ACC112 (cell line): ENCODE data around the gene CYP2A6.

Source experiments
- H2AFZ ChIP-seq: fragments of 200-600 bp; sonication (generic); one replicate; pipeline ENCODE4 v1.6.0; 2017; ENCODE audit warnings: antibody characterized with exemption, low read length; ENCODE audit not compliant: unreplicated experiment
- H3K27ac ChIP-seq: fragments of 200-600 bp; sonication (generic); 2 replicates; pipeline ENCODE4 v1.5.1; 2014; ENCODE audit warnings: low read depth, mild to moderate bottlenecking, antibody characterized with exemption, low read length, moderate library complexity
- H3K27me3 ChIP-seq: fragments of 200-600 bp; sonication (generic); 2 replicates; pipeline ENCODE4 v1.6.1; 2014; ENCODE audit warnings: mild to moderate bottlenecking, antibody characterized with exemption, low read length, moderate library complexity, mixed read lengths; ENCODE audit not compliant: insufficient read depth
- H3K36me3 ChIP-seq: fragments of 200-600 bp; sonication (generic); 2 replicates; pipeline ENCODE4 v1.6.1; 2016; ENCODE audit warnings: mild to moderate bottlenecking, antibody characterized with exemption, low read length, moderate library complexity, mixed read lengths; ENCODE audit not compliant: insufficient read depth
- H3K4me1 ChIP-seq: fragments of 200-600 bp; sonication (generic); one replicate; pipeline ENCODE4 v1.6.1; 2016; ENCODE audit warnings: low read length, mixed read lengths; ENCODE audit not compliant: insufficient read depth, unreplicated experiment, control insufficient read depth
- H3K4me3 ChIP-seq: fragments of 200-600 bp; sonication (generic); 2 replicates; pipeline ENCODE4 v1.5.1; 2014; ENCODE audit warnings: mild to moderate bottlenecking, low read depth, low read length
- H3K79me2 ChIP-seq: fragments of 200-600 bp; sonication (generic); one replicate; pipeline ENCODE4 v1.6.0; 2016; ENCODE audit warnings: low read length; ENCODE audit not compliant: control insufficient read depth, unreplicated experiment, insufficient read depth

Gene CYP2A6

DNA sequence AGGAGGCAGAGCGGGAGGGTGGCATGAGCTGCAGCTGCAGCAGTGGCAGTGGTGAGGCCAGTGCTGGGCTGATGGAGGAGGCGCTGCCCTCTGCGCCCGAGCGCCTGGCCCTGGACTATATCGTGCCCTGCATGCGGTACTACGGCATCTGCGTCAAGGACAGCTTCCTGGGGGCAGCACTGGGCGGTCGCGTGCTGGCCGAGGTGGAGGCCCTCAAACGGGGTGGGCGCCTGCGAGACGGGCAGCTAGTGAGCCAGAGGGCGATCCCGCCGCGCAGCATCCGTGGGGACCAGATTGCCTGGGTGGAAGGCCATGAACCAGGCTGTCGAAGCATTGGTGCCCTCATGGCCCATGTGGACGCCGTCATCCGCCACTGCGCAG, 49.3 kb downstream of the CYP2A6 start:
- Histone ChIP-seq H3K4me1 (peaks cover 37% of the 10 kb centered on the region), H3K27me3 (no peaks in the 10 kb centered on the region), H3K27ac (no peak overlapping the region), H2AFZ (no peak overlapping the region), H3K79me2 (peaks cover 63% of the 10 kb centered on the region), H3K4me3 (peak overlapping the region; percentile 93), H3K36me3 (peaks cover 7% of the 10 kb centered on the region; the same call in 1 of the 2 replicates)

DNA sequence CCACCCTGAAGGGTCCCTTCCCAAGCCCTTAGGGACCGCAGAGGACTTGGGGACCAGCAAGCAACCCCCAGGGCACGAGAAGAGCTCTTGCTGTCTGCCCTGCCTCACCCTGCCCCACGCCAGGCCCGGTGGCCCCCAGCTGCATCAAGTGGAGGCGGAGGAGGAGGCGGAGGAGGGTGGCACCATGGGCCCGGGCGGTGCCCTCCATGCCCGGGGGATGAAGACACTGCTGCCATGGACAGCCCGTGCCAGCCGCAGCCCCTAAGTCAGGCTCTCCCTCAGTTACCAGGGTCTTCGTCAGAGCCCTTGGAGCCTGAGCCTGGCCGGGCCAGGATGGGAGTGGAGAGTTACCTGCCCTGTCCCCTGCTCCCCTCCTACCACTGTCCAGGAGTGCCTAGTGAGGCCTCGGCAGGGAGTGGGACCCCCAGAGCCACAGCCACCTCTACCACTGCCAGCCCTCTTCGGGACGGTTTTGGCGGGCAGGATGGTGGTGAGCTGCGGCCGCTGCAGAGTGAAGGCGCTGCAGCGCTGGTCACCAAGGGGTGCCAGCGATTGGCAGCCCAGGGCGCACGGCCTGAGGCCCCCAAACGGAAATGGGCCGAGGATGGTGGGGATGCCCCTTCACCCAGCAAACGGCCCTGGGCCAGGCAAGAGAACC, 49.8 kb downstream of the CYP2A6 start:
- Histone ChIP-seq H3K36me3 (peaks cover 7% of the 10 kb centered on the region; the same call in 1 of the 2 replicates), H3K27ac (no peak overlapping the region), H3K4me1 (peaks cover 36% of the 10 kb centered on the region), H3K79me2 (peaks cover 58% of the 10 kb centered on the region), H3K4me3 (peak overlapping the region; percentile 93), H3K27me3 (no peaks in the 10 kb centered on the region), H2AFZ (no peak overlapping the region)

DNA sequence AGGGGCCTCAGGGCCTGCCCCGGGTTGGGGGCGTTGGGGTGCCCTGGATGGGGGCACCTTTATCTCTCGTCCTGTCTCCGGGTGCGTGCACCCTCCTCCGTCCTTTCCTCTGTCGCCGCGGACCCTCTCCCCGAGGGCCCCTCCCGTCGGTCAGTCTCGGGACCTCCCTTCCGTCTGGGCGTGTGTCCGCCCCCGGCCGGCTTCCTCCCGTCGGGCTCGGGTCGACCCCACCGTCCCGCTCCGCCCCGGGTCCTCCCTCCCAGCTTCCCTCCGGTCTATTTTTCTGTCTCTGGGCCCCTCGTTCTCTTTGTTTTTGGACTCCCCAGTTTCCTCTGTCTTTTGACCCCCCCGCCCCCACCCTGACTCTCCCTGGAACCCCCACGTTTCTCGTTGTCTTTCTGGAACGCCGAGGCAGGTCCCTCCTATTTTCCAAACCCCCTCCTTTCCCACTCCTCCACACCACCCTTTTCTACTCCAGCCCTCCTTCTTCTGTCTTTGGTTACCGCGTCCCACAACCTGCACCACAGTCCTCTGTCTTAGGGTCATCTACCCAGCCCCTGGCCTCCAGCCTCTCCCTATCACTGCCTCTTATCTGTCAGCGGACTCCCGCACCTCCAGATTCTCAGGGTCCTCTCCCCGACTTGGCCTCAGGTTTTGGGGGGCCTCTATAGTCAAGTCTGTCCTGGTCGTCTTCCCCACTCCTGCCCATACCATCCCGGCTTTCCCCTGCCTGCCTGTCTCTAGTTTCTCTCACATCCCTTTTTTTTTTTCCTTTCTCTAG, 50.5 kb downstream of the CYP2A6 start:
- Histone ChIP-seq H3K27me3 (no peaks in the 10 kb centered on the region), H3K27ac (peak overlapping the region; percentile 57; the same call in 1 of the 2 replicates), H2AFZ (no peak overlapping the region), H3K79me2 (peaks cover 51% of the 10 kb centered on the region), H3K4me3 (peak overlapping the region; percentile 93), H3K4me1 (peaks cover 34% of the 10 kb centered on the region), H3K36me3 (peaks cover 7% of the 10 kb centered on the region; the same call in 1 of the 2 replicates)

DNA sequence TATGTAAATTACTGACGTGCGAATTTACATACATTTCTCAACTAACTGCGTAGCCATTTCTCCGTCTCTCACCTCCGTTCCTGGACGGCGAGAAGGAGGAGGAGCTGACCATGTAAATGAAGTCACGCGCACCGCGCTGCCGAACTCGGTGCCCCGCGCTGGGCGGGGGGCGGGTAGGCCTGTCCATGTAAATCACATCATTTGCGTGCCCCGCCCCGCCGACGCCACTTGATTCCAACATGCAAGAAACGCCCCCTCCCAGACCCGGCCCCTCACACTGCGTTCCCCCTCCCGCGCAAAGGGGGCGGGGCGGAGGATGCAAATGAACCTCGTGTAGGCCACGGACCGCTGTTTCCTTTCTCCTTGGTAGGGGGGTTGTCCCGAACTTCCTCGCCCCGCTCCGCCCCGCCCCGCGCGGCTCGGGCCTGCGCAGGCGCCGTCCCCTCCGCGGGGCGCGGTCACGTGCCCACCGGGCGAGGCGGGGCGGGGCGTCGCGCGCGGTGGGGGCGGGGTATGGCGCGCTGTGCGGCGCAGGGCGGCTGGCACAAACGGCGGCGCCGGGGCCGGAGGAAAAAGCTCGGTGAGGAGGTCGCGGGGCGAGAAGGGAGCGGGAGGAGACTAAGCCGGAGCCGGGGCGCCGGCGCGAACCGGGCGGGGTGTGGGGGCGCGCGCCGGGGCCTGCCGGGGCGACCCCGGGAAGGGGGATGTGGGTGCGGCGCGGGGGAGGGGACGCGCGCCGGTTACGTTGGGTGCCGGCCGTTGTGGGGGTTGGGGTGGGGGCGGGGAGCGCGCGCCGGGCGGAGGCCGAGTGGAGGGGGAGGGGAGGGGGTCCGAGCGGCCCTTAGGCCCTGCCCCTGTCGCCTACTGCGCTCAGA, 51.3 kb downstream of the CYP2A6 start, which contains the start of gene EGLN2:
TSS of gene EGLN2 (plus strand) at position 509 of the 875 bp plus-strand sequence. CDS start 1,382 bp downstream, outside the sequence.
- H2AFZ ChIP-seq, result peak within 1 kb of the TSS; percentile 85
- peak within 1 kb of the TSS; percentile 77 for H3K27ac ChIP-seq
- peaks cover 44% of the 10 kb centered on the region for H3K79me2 ChIP-seq
- peak within 1 kb of the TSS; percentile 93 for H3K4me3 ChIP-seq
- peaks cover 34% of the 10 kb centered on the region for H3K4me1 ChIP-seq
- no peaks in the 10 kb centered on the region for H3K27me3 ChIP-seq
- H3K36me3 ChIP-seq, result peaks cover 7% of the 10 kb centered on the region; the same call in 1 of the 2 replicates

DNA sequence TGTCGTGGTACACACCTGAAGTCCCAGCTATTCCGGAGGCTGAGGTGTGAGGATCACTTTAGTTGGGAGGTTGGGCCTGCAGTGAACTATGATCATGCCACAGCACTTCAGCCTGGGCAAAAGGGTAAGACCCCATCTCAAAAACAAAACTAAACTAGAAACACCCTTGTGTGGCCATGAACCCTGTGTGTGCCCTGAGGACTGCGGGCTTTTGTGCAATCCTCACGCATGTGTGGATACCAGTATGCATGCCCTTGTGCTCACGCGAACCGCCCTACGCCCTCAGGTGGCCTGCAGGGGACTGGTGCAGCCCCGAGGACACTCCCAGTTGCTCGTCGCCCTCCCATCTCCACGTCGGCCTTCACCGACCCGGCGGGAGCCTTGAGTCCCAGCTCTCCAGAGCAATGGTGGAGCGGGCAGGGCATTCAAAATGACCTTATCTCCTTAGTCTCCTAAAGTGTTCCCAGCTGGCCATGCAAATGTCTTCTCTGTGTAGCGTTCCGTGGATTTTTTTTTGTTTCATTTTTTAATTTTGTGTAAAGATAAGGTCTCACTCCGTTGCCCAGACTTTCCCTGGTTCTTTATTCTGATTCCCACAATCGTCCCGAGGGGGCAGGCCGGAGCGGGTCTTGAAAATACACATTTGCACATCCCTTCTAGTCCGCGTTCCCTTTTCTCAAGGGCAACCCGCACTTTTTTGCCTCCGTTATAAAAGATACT, 52.1 kb downstream of the CYP2A6 start:
- Histone ChIP-seq H2AFZ (peak overlapping the region; percentile 85), H3K27me3 (no peaks in the 10 kb centered on the region), H3K79me2 (peaks cover 36% of the 10 kb centered on the region), H3K4me3 (peak overlapping the region; percentile 87), H3K36me3 (peaks cover 7% of the 10 kb centered on the region; the same call in 1 of the 2 replicates), H3K27ac (peak overlapping the region; percentile 77), H3K4me1 (peaks cover 26% of the 10 kb centered on the region)

DNA sequence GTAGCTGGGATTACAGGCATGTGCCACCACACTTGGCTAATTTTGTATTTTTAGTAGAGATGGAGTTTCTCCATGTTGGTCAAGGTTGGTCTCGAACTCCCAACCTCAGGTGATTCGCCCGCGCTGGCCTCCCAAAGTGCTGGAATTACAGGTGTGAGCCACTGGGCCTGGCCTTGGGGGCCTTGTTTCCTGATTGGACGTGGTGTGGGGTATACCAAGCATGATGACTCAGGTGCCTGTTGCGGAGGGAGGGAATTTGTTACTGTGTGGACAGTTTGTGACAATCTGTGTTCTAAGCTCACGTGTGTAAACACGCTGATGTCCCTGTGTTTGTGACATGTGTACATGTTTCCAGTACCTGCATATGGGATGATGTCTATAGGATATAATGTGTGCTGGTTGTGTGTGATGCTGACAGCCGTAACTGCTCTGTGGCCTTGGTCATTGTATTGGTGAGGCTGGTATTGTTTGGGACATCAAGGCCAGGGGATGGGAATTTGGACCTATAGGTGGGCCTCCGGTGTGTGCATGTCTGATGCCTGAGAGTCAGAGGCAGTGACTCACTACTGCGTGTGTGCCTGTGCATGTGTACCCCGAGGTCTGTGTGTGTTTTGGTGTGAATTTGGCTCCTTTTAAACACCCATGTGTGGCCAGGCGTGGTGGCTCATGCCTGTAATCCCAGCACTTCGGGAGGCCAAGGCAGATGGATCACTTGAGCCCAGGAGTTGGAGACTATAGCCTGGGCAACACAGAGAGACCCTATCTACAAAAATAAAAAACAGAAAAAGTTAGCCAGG, 52.9 kb downstream of the CYP2A6 start:
- H3K79me2 ChIP-seq, result peaks cover 28% of the 10 kb centered on the region
- H3K27ac ChIP-seq, result no peak overlapping the region
- no peaks in the 10 kb centered on the region for H3K27me3 ChIP-seq
- H3K4me1 ChIP-seq, result peaks cover 18% of the 10 kb centered on the region
- H3K36me3 ChIP-seq, result peaks cover 7% of the 10 kb centered on the region; the same call in 1 of the 2 replicates
- H2AFZ ChIP-seq, result peak overlapping the region; percentile 85
- peak overlapping the region; percentile 87 for H3K4me3 ChIP-seq
